Upper lobe of left lung (tissue), 4 donors: ENCODE data around the gene ATPAF1.

ENCODE experiments used
- EP300 ChIP-seq, 4 donors: sonication (generic); formaldehyde crosslinking; IDR thresholded peaks; one replicate each; pipeline ENCODE4 v1.5.1; 2017; ENCODE audit warnings: antibody characterized with exemption in 4 of 4, control low read depth in 2 of 4
- POLR2A ChIP-seq, 4 donors: fragments of 450-650 bp; IDR thresholded peaks; one replicate each; pipeline ENCODE4 v1.5.1; 2016 to 2017; ENCODE audit warnings: antibody characterized with exemption in 4 of 4, mild to moderate bottlenecking in 2 of 4

DNA sequence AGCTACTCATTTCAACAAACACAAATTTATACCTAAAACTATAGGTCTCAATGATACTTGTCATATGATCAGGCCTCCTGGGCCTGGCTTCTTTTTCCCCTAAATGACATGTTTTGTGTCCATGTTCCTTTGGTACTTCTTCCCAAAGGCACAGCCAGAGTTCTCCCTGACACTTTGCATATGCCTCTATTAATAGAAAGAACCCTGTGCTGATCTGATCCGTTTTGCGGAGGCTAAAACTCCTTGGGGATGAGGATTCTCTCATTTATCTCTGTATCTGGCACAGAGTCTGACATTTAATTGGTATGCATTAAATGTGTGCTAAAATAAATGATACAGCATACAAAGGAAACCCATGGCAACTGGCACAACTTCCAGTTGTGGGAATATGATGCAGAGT, 11.5 kb downstream of the ATPAF1 start:
- no peak for TF ChIP-seq EP300 (IDR thresholded peaks at IDR 0.05)
- no peak for TF ChIP-seq POLR2A (IDR thresholded peaks at IDR 0.05)
